WTC11 (cell line): ENCODE measurements around the gene TMEM62.

Source experiments
- NFE2L1 ChIP-seq: sonication (generic); formaldehyde crosslinking; IDR thresholded peaks from 2 replicates; pipeline ENCODE4 v1.8.1; 2023; ENCODE audit warnings: missing genetic modification reagents
- NR2C2 ChIP-seq: sonication (generic); formaldehyde crosslinking; IDR thresholded peaks from 2 replicates; pipeline ENCODE4 v1.8.0; 2022; ENCODE audit warnings: mild to moderate bottlenecking, missing genetic modification reagents
- ZNF121 ChIP-seq: sonication (generic); formaldehyde crosslinking; IDR thresholded peaks from 2 replicates; pipeline ENCODE4 v1.8.0; 2023; ENCODE audit warnings: missing genetic modification reagents
- TF ChIP-seq, protein P1 (sequence below): sonication (generic); formaldehyde crosslinking; IDR thresholded peaks from 2 replicates; pipeline ENCODE4 v1.8.0; 2023; ENCODE audit warnings: mild to moderate bottlenecking, missing genetic modification reagents
- TF ChIP-seq, protein P2 (sequence below): fragments of 200-600 bp; IDR thresholded peaks from 2 replicates; pipeline ENCODE4 v1.8.0; 2022; ENCODE audit warnings: antibody characterized with exemption

DNA sequence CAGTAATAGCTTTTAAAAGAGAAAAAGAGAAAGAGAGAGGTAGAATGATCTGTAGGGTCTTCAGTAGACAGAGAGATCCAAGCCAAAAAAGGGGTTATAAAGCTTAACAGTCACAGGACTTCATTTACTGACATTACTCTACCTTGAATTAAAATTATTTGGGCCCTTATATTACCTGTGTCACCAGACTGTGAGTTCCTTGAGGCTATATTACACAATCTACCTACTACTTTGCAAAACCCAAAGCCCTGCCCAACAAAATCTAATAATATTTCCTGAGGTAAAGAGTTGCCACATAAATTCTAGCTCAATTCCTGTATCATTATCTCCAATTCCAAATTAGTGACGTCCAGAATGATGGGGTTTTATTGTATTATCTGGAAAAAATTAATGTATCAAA is 29.5 kb upstream of the TMEM62 start:
- TF ChIP-seq NFE2L1 (no peak), ZNF121 (CRISPR knock-in tag) (no peak), NR2C2 (CRISPR knock-in tag) (no peak)
- TF ChIP-seq, protein P1, sequence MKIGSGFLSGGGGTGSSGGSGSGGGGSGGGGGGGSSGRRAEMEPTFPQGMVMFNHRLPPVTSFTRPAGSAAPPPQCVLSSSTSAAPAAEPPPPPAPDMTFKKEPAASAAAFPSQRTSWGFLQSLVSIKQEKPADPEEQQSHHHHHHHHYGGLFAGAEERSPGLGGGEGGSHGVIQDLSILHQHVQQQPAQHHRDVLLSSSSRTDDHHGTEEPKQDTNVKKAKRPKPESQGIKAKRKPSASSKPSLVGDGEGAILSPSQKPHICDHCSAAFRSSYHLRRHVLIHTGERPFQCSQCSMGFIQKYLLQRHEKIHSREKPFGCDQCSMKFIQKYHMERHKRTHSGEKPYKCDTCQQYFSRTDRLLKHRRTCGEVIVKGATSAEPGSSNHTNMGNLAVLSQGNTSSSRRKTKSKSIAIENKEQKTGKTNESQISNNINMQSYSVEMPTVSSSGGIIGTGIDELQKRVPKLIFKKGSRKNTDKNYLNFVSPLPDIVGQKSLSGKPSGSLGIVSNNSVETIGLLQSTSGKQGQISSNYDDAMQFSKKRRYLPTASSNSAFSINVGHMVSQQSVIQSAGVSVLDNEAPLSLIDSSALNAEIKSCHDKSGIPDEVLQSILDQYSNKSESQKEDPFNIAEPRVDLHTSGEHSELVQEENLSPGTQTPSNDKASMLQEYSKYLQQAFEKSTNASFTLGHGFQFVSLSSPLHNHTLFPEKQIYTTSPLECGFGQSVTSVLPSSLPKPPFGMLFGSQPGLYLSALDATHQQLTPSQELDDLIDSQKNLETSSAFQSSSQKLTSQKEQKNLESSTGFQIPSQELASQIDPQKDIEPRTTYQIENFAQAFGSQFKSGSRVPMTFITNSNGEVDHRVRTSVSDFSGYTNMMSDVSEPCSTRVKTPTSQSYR (CRISPR knock-in tag): no peak
- TF ChIP-seq, protein P2, sequence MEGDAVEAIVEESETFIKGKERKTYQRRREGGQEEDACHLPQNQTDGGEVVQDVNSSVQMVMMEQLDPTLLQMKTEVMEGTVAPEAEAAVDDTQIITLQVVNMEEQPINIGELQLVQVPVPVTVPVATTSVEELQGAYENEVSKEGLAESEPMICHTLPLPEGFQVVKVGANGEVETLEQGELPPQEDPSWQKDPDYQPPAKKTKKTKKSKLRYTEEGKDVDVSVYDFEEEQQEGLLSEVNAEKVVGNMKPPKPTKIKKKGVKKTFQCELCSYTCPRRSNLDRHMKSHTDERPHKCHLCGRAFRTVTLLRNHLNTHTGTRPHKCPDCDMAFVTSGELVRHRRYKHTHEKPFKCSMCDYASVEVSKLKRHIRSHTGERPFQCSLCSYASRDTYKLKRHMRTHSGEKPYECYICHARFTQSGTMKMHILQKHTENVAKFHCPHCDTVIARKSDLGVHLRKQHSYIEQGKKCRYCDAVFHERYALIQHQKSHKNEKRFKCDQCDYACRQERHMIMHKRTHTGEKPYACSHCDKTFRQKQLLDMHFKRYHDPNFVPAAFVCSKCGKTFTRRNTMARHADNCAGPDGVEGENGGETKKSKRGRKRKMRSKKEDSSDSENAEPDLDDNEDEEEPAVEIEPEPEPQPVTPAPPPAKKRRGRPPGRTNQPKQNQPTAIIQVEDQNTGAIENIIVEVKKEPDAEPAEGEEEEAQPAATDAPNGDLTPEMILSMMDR: no peak
